PC-9 (cell line): ENCODE results near the gene SALL4. TPM values are rescaled to one million over a fixed set of nuclear protein-coding genes. Genes with fewer than 3 reads are reported as not detected.
A peak's percentile ranks its signal among the peaks of the same experiment; 100 is the strongest.

ENCODE experiments used
- BruUV-seq: library from RNA; stranded (reverse); fragments of 400-500 nt; replicated peaks from 2 replicates; lab custom pipeline; 2021; lab: Mats Ljungman, UMichigan
- CTCF ChIA-PET: fragments of 300-600 bp; sonication (Branson Sonifier 250); formaldehyde crosslinking; loops from one replicate; lab custom pipeline; 2022; ENCODE audit warnings: antibody characterized with exemption; lab: Charles Lee
- POLR2A ChIA-PET: fragments of 300-600 bp; sonication (Branson Sonifier 250); formaldehyde crosslinking; loops from one replicate; lab custom pipeline; 2022; ENCODE audit warnings: antibody characterized with exemption; ENCODE audit not compliant: unreplicated experiment; lab: Charles Lee
- DNase-seq, 2 experiments: peaks; one replicate each; pipeline versions ENCODE4 v3.0.0 to v3.0.0-alpha.2; 2015 to 2022; ENCODE audit warnings: mixed read lengths in 1 of 2
- H2AFZ ChIP-seq: fragments of 200-600 bp; sonication (generic); 2 replicates; pipeline ENCODE4 v1.8.1; 2017; ENCODE audit warnings: antibody characterized with exemption
- H3F3A ChIP-seq: fragments of 200-600 bp; sonication (generic); 2 replicates; pipeline ENCODE4 v1.8.1; 2017; ENCODE audit warnings: antibody characterized with exemption, mild to moderate bottlenecking, low read depth; ENCODE audit not compliant: insufficient read depth
- H3K27ac ChIP-seq: fragments of 200-600 bp; sonication (generic); 2 replicates; pipeline ENCODE4 v1.6.1; 2016; ENCODE audit warnings: mixed run types
- H3K27me3 ChIP-seq: fragments of 200-600 bp; sonication (generic); 2 replicates; pipeline ENCODE4 v1.6.1; 2016; ENCODE audit warnings: low read depth, mixed run types; ENCODE audit not compliant: insufficient read depth
- H3K36me3 ChIP-seq: fragments of 200-600 bp; sonication (generic); 2 replicates; pipeline ENCODE4 v1.6.1; 2016; ENCODE audit warnings: low read depth, mixed run types
- H3K4me1 ChIP-seq: fragments of 200-600 bp; sonication (generic); replicated peaks from 2 replicates; pipeline ENCODE4 v1.6.1; 2016; ENCODE audit warnings: mixed run types; ENCODE audit not compliant: insufficient read depth
- H3K4me2 ChIP-seq: fragments of 200-600 bp; sonication (generic); 2 replicates; pipeline ENCODE4 v1.6.1; 2017; ENCODE audit warnings: mixed run types
- H3K4me3 ChIP-seq: fragments of 200-600 bp; sonication (generic); 2 replicates; pipeline ENCODE4 v1.6.1; 2016; ENCODE audit warnings: mixed run types
- H3K79me2 ChIP-seq: fragments of 200-600 bp; sonication (generic); 2 replicates; pipeline ENCODE4 v1.6.1; 2017; ENCODE audit warnings: low read depth, mixed run types
- H3K9me2 ChIP-seq: fragments of 200-600 bp; sonication (generic); 2 replicates; pipeline ENCODE4 v1.8.1; 2017; ENCODE audit warnings: mild to moderate bottlenecking; ENCODE audit not compliant: insufficient read depth
- H3K9me3 ChIP-seq: fragments of 200-600 bp; sonication (generic); 2 replicates; pipeline ENCODE4 v1.8.1; 2016; ENCODE audit warnings: low read depth; ENCODE audit not compliant: insufficient read depth
- H4K20me1 ChIP-seq: fragments of 200-600 bp; sonication (generic); 2 replicates; pipeline ENCODE4 v1.8.1; 2017; ENCODE audit not compliant: insufficient read depth
- EZH2 ChIP-seq: fragments of 200-600 bp; sonication (generic); IDR thresholded peaks from 2 replicates; pipeline ENCODE4 v1.8.0; 2017; ENCODE audit warnings: antibody characterized with exemption, low read depth
- intact Hi-C: fragments of 100-400 bp; cut with micrococcal nuclease; formaldehyde crosslinking; loops from one replicate; pipeline ENCODE4 v1.10.0; 2022; ENCODE audit not compliant: unreplicated experiment
- total RNA-seq: library from RNA; stranded (reverse); gene quantifications from 2 replicates; pipeline ENCODE4 v1.2.3, GENCODE V29; 2021
- TF ChIP-seq, protein P1 (sequence below): fragments of 200-600 bp; sonication (generic); conservative IDR thresholded peaks from 2 replicates; pipeline ENCODE4 v1.6.1; 2017; ENCODE audit warnings: mixed run types, antibody characterized with exemption, mild to moderate bottlenecking, moderate library complexity

SALL4 gene
- total RNA-seq, 1 experiment from 2014 or later, result 1.6 TPM

DNA sequence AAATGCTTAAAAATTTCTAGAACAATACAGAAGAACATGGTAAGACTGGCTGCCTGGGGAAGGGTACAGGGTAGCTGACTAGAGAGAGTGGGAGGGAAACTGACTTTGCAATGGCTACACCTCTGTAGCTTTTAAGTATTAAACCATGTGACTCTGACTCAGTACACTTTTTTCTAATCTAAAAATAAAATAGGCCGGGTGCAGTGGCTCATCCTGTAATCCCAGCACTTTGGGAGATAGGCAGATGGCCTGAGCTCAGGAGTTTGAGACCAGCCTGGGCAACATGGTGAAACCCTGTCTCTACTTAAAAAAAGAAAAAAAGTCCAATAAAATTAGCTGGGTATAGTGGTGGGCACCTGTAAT, 52.7 kb downstream of the SALL4 start:
- CTCF ChIA-PET, result interaction anchor here (1.5 to 2.3 kb wide), 2 partner anchors 18 to 49 kb away, joined by 3 to 7 read pairs; no protein-coding TSS in a partner anchor
- peak in 1 of 2 experiments; percentile 61 for DNase-seq
- H3K4me2 ChIP-seq, result peak overlapping the region; percentile 75
- TSS peak; percentile 22 for BruUV-seq
- peak overlapping the region; percentile 97 for H3K27ac ChIP-seq
- TF ChIP-seq, protein P1, sequence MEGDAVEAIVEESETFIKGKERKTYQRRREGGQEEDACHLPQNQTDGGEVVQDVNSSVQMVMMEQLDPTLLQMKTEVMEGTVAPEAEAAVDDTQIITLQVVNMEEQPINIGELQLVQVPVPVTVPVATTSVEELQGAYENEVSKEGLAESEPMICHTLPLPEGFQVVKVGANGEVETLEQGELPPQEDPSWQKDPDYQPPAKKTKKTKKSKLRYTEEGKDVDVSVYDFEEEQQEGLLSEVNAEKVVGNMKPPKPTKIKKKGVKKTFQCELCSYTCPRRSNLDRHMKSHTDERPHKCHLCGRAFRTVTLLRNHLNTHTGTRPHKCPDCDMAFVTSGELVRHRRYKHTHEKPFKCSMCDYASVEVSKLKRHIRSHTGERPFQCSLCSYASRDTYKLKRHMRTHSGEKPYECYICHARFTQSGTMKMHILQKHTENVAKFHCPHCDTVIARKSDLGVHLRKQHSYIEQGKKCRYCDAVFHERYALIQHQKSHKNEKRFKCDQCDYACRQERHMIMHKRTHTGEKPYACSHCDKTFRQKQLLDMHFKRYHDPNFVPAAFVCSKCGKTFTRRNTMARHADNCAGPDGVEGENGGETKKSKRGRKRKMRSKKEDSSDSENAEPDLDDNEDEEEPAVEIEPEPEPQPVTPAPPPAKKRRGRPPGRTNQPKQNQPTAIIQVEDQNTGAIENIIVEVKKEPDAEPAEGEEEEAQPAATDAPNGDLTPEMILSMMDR, result no peak
- TF ChIP-seq EZH2, result no peak
- H3K4me3 ChIP-seq, result peak overlapping the region; percentile 44; the same call in 1 of the 2 replicates
- H3K79me2 ChIP-seq, result peaks cover 66% of the 10 kb centered on the region
- H3K9me3 ChIP-seq, result no peaks in the 10 kb centered on the region
- H2AFZ ChIP-seq, result peak overlapping the region; percentile 48; the same call in 1 of the 2 replicates
- H3K9me2 ChIP-seq, result no peaks in the 10 kb centered on the region
- H3K36me3 ChIP-seq, result no peaks in the 10 kb centered on the region
- intact Hi-C loops, result no loop called here
- H3K4me1 ChIP-seq, result peaks cover 62% of the 10 kb centered on the region
- H3K27me3 ChIP-seq, result no peaks in the 10 kb centered on the region
- no peaks in the 10 kb centered on the region for H4K20me1 ChIP-seq
- peaks cover 68% of the 10 kb centered on the region for H3F3A ChIP-seq
- POLR2A ChIA-PET, result no interaction called here

DNA sequence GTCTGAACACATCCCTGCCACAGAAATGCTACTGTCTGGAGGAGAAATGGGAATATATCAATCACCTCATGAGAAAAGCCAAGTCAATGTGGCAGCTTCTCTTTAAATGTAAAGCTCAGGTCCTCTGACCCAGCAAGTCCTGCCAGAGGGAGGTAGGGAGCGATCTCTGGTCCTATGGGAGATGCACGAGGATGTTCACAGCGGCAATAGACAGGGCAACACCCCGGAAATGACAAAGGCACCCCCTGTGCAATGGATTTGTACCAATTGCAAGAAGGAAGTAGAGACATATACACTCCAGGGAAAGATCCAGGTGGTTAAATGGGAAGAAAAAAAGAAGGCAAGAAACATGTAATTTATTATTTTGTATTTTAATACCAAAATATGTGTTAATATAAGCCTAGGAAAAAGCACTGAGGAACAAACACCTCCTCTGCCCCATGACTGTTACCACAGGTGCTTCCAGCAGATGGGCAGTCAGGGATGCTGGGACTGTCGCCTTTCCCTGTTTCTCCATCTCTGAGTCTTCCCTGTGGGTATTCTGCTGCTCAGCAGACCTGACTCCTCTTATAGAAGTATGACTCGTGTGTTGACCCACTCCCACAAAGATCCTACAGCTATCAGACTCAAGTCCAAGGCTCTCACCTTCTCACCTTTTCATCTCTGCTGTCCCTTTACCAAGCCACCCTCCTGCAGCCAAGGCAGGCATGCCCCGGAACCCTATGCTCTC, 55.0 kb downstream of the SALL4 start:
- no peak overlapping the region for H3K4me2 ChIP-seq
- peak overlapping the region; percentile 97; the same call in 1 of the 2 replicates for H3K27ac ChIP-seq
- no peak overlapping the region for H2AFZ ChIP-seq
- H3K4me3 ChIP-seq, result no peak overlapping the region
- TF ChIP-seq EZH2, result no peak
- TF ChIP-seq, protein P1, result no peak
- intact Hi-C loops, result no loop called here
- H3K9me2 ChIP-seq, result no peaks in the 10 kb centered on the region
- ChIA-PET CTCF (no interaction called here), POLR2A (no interaction called here)
- no TSS peak for BruUV-seq
- H3K4me1 ChIP-seq, result peaks cover 70% of the 10 kb centered on the region
- no peaks in the 10 kb centered on the region for H3K27me3 ChIP-seq
- H3F3A ChIP-seq, result peaks cover 67% of the 10 kb centered on the region
- no peaks in the 10 kb centered on the region for H3K36me3 ChIP-seq
- H3K9me3 ChIP-seq, result no peaks in the 10 kb centered on the region
- H3K79me2 ChIP-seq, result peaks cover 51% of the 10 kb centered on the region
- DNase-seq, result no peak
- no peaks in the 10 kb centered on the region for H4K20me1 ChIP-seq

DNA sequence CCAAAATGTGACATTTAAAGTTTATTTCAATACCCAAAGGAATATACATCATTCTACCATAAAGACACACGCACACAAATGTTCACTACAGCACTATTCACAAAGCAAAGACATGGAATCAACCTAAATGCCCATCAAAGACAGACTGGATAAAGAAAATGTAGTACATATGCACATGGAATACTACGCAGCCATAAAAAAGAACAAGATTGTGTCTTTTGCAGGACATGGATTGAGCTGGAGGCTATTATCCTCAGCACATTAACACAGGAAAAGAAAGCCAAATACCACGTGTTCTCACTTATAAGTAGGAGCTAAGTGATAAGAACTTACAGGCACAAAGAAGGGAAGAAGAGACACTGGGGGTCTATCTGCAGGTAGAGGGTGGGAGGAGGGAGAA, 56.5 kb downstream of the SALL4 start:
- peaks cover 53% of the 10 kb centered on the region for H3K79me2 ChIP-seq
- H4K20me1 ChIP-seq, result no peaks in the 10 kb centered on the region
- CTCF ChIA-PET, result no interaction called here
- no TSS peak for BruUV-seq
- TF ChIP-seq, protein P1, result no peak
- TF ChIP-seq EZH2, result no peak
- no peaks in the 10 kb centered on the region for H3K36me3 ChIP-seq
- POLR2A ChIA-PET, result interaction anchor here (0.6 kb wide), 1 partner anchor 340 kb away, joined by 8 read pairs; no protein-coding TSS in a partner anchor
- no peak overlapping the region for H3K4me2 ChIP-seq
- intact Hi-C loops, result no loop called here
- H2AFZ ChIP-seq, result no peak overlapping the region
- H3K4me3 ChIP-seq, result no peak overlapping the region
- no peak for DNase-seq
- H3K27ac ChIP-seq, result peak overlapping the region; percentile 95
- H3K9me3 ChIP-seq, result no peaks in the 10 kb centered on the region
- H3K4me1 ChIP-seq, result peaks cover 68% of the 10 kb centered on the region
- peaks cover 64% of the 10 kb centered on the region for H3F3A ChIP-seq
- H3K27me3 ChIP-seq, result no peaks in the 10 kb centered on the region
- no peaks in the 10 kb centered on the region for H3K9me2 ChIP-seq
